Measurements from ENCODE around the gene MAST4. TPM values are rescaled to one million over a fixed set of nuclear protein-coding genes. Genes with fewer than 3 reads are reported as not detected.
A peak's percentile ranks its signal among the peaks of the same experiment; 100 is the strongest.

MAST4 gene
- total and polyA plus RNA-seq, 12 donors: 29.6 to 93.3 (median 76.6) TPM

DNA sequence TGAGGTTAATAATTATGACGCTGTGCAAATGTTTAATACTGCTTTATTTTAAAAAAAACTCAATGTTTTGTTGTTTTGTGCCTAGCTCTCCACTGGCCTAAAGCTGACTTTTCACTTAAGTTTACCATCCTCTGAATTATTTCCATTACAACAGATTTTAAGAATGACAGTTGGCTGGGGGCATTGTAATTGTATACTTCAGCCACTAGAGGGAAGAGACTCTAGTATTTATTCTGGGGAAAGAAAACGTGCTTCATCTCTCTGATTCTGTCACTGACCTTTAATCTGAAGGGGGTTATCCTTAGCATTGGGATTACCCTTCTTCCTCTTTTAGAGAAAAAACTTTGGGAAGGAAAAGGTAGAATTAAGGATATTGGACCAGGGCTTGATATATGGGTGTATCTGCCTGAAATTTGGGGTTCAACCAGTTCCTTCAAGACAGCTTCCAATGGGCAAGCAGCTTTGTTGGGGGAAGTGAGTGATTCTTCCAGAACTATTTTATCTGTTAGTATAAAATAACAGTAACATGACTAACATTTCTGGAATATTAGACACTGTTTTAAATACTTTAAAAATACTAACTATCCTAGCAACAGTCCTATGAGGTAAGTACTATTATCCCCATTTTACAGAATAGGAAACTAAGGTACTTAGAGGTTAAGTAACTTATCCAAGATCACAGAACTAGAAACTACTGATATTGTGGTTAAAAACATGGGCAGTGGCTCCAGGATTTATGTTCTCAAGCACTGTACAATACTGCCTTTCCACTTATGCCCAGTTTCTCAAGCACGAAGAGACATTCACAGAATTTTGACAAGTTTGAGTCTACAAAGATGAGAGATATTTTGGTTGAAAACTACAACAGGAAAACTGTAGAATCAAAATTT lies 392.0 kb downstream of the MAST4 start:
- Histone ChIP-seq H3K27ac (no peak overlapping the region), H3K36me3 (no peaks in the 10 kb centered on the region), H3K4me3 (no peak overlapping the region), H3K4me1 (peaks cover 0 to 61% (median 38%) of the 10 kb centered on the region in 9 donors), H3K27me3 (no peaks in the 10 kb centered on the region), H3K9me3 (no peaks in the 10 kb centered on the region)
- WGBS, 2 donors: 54 to 57% methylated on average over 3 of the region's 3 CpGs
- DNase-seq (no peak), ATAC-seq (peak in 6 of 8 donors; percentile 37 to 72 (median 44))
- TF ChIP-seq, protein P1, sequence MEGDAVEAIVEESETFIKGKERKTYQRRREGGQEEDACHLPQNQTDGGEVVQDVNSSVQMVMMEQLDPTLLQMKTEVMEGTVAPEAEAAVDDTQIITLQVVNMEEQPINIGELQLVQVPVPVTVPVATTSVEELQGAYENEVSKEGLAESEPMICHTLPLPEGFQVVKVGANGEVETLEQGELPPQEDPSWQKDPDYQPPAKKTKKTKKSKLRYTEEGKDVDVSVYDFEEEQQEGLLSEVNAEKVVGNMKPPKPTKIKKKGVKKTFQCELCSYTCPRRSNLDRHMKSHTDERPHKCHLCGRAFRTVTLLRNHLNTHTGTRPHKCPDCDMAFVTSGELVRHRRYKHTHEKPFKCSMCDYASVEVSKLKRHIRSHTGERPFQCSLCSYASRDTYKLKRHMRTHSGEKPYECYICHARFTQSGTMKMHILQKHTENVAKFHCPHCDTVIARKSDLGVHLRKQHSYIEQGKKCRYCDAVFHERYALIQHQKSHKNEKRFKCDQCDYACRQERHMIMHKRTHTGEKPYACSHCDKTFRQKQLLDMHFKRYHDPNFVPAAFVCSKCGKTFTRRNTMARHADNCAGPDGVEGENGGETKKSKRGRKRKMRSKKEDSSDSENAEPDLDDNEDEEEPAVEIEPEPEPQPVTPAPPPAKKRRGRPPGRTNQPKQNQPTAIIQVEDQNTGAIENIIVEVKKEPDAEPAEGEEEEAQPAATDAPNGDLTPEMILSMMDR (IDR thresholded peaks at IDR 0.05): peak; percentile 68 to 87 (median 81)
- intact Hi-C loops (cut with DNase I): loop anchor here in 8 of 10 donors (5.0 to 10.0 kb wide), 10 partner anchors 147 to 227 kb away; no protein-coding TSS in a partner anchor

DNA sequence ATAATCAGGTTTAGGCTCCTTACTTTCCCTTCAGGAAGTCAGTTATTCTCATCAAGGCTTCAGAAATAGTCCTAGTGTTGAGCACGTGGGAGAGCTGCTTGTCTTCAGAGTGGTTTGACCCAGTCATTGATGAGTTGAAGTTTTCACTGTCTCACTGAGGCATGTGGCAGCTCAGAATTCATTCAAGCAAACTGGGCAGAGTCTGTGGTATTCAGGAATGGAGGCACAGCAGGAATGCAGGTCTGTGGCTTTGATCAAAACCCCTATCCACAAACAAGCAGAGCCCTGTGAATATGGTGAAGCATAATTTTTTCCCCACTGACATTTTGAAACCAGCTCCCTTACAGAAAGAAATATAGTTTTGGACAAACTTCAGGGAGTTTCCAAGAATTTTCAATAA lies 393.1 kb downstream of the MAST4 start:
- Histone ChIP-seq H3K36me3 (no peaks in the 10 kb centered on the region), H3K27me3 (no peaks in the 10 kb centered on the region), H3K9me3 (no peaks in the 10 kb centered on the region), H3K4me3 (no peak overlapping the region), H3K27ac (no peak overlapping the region), H3K4me1 (peaks cover 0 to 50% (median 35%) of the 10 kb centered on the region in 9 donors)
- 0% methylated on average over 1 of the region's 1 CpG for WGBS, 2 donors
- ATAC-seq: no peak
- TF ChIP-seq, protein P1 (IDR thresholded peaks at IDR 0.05): no peak
- no peak for DNase-seq
- intact Hi-C loops (cut with DNase I): loop anchor here in 8 of 10 donors (5.0 to 10.0 kb wide), 10 partner anchors 146 to 226 kb away; no protein-coding TSS in a partner anchor

DNA sequence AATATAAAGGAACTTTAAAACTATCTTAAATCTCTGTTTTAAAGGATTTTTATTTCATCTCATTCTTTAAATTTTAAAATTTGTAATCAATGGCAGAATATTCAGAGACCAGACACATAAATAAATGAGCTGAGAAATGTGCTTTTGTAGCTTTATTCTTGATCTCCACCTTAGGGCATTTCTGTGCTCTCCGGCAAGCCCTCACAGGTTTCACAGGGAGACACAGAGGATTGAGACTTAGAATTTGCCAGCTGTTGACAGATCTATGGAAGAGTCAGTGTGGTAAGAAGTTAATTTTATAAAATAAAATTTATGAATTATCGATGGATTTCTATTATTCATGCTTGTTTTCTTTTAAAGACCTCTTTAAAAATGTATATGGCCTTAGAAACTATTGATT lies 393.6 kb downstream of the MAST4 start:
- H3K27me3 ChIP-seq: no peaks in the 10 kb centered on the region
- H3K27ac ChIP-seq: no peak overlapping the region
- intact Hi-C loops (cut with DNase I): loop anchor here in 8 of 10 donors (5.0 to 10.0 kb wide), 10 partner anchors 145 to 225 kb away; no protein-coding TSS in a partner anchor
- DNase-seq (no peak), ATAC-seq (no peak)
- peaks cover 0 to 46% (median 34%) of the 10 kb centered on the region in 9 donors for H3K4me1 ChIP-seq
- no peak overlapping the region for H3K4me3 ChIP-seq
- H3K9me3 ChIP-seq: no peaks in the 10 kb centered on the region
- WGBS, 2 donors: 95 to 97% methylated on average over 2 of the region's 2 CpGs
- TF ChIP-seq, protein P1 (IDR thresholded peaks at IDR 0.05): no peak
- H3K36me3 ChIP-seq: no peaks in the 10 kb centered on the region

DNA sequence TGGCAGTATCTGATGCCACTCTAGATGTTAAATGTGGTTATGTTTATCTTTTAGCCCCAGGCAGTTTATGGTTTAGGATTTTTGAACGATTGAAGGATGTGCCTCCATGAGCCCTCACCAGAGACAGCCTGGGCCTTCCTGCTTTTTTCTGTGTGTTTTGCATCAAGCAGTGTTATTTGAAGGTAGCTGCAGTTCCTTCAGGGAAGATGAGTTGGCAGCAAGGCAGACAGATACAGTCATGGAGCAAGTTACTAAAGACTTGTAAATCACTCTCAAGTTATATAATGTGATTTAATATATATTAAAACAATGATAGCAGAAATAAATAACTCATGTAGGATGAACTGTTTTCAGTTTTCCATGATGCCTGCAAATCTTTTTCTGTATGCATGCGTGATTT lies 395.6 kb downstream of the MAST4 start:
- intact Hi-C loops (cut with DNase I): loop anchor here in 1 of 10 donors (5.0 kb wide), 1 partner anchor 156 kb away; no protein-coding TSS in a partner anchor
- 24 to 25% methylated on average over 2 of the region's 2 CpGs for WGBS, 2 donors

More for the DNA sequence above, 395.6 kb downstream of the MAST4 start:
- Histone ChIP-seq H3K27ac (no peak overlapping the region), H3K4me1 (peaks cover 0 to 27% (median 14%) of the 10 kb centered on the region in 9 donors), H3K9me3 (no peaks in the 10 kb centered on the region), H3K36me3 (no peaks in the 10 kb centered on the region), H3K4me3 (no peak overlapping the region), H3K27me3 (no peaks in the 10 kb centered on the region)
- TF ChIP-seq, protein P1 (IDR thresholded peaks at IDR 0.05): no peak
- ATAC-seq (no peak), DNase-seq (no peak)
